ENCODE results near the gene SULT4A1. TPM values are rescaled to one million over a fixed set of nuclear protein-coding genes. Genes with fewer than 3 reads are reported as not detected.

Gene SULT4A1
- polyA plus RNA-seq, 1 experiment = 0.14 TPM

DNA sequence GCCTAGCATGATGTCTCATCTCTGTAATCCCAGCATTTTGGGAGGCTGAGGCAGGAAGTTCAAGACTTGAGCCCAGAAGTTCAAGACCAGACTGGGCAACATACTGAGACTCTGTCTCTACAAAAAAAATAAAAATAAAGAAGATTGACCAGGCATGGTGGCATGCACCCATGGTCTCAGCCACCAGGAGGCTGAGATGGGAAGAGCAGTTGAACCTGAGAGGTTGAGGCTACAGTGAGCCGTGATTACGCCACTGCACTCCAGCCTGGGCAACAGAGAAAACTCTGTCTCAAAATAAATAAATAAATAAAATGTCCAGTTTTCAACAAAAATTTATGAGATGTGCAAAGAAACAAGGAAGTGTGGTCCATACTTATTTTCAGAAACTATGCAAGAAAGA, 78.5 kb downstream of the SULT4A1 start:
- no peak overlapping the region for H3K27ac ChIP-seq (ENCODE audit: low read depth, low read length)
- DNase-seq (ENCODE audit: low read depth, low spot score) = no peak
- CTCF ChIA-PET = interaction anchor here (0.8 kb wide), 1 partner anchor 13 kb away, joined by 3 read pairs; no protein-coding TSS in a partner anchor
- H3K9me3 ChIP-seq (ENCODE audit: control insufficient read depth, insufficient read depth, low read length) = no peaks in the 10 kb centered on the region
- no peak overlapping the region for H3K4me3 ChIP-seq (ENCODE audit: low read depth, low read length)
- no peaks in the 10 kb centered on the region for H3K27me3 ChIP-seq (ENCODE audit: control insufficient read depth, insufficient read depth, low read length)
- POLR2A ChIA-PET = no interaction called here
- TF ChIP-seq, protein P1, sequence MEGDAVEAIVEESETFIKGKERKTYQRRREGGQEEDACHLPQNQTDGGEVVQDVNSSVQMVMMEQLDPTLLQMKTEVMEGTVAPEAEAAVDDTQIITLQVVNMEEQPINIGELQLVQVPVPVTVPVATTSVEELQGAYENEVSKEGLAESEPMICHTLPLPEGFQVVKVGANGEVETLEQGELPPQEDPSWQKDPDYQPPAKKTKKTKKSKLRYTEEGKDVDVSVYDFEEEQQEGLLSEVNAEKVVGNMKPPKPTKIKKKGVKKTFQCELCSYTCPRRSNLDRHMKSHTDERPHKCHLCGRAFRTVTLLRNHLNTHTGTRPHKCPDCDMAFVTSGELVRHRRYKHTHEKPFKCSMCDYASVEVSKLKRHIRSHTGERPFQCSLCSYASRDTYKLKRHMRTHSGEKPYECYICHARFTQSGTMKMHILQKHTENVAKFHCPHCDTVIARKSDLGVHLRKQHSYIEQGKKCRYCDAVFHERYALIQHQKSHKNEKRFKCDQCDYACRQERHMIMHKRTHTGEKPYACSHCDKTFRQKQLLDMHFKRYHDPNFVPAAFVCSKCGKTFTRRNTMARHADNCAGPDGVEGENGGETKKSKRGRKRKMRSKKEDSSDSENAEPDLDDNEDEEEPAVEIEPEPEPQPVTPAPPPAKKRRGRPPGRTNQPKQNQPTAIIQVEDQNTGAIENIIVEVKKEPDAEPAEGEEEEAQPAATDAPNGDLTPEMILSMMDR (IDR thresholded peaks at IDR 0.05; ENCODE audit: low read depth, low read length) = peak; percentile 10; the same call in 1 of the 2 replicates

GRCh38 chr22:43782448-43782847, 79.9 kb downstream of the SULT4A1 start:
- Histone ChIP-seq H3K27ac (ENCODE audit: low read depth, low read length) (no peak overlapping the region), H3K9me3 (ENCODE audit: control insufficient read depth, insufficient read depth, low read length) (no peaks in the 10 kb centered on the region), H3K4me3 (ENCODE audit: low read depth, low read length) (no peak overlapping the region), H3K27me3 (ENCODE audit: control insufficient read depth, insufficient read depth, low read length) (no peaks in the 10 kb centered on the region)
- ChIA-PET POLR2A (interaction anchor here (0.7 kb wide), 1 partner anchor 542 kb away, joined by 3 read pairs; no protein-coding TSS in a partner anchor), CTCF (no interaction called here)
- TF ChIP-seq, protein P1 (IDR thresholded peaks at IDR 0.05; ENCODE audit: low read depth, low read length) = no peak
- DNase-seq (ENCODE audit: low read depth, low spot score) = no peak

DNA sequence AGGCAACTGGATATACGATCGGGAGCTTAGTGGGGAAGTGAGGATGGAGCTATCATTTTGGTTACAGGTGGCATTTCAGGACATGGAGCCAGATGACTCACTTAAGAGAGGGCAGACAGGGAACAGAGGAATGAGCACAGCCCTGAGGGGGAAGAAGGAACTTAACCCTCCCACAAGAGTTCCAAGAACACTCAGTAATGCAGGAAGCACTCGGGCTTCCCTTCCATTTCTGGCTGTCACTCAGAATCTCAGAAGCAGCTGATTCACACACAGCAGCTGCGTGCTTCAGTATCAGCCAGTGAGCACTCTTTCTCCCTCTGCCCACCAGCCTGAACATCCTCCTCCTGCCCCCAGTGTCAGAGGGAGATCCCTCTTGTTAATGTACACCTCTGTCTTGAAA, 85.0 kb downstream of the SULT4A1 start:
- Histone ChIP-seq H3K9me3 (ENCODE audit: control insufficient read depth, insufficient read depth, low read length) (no peaks in the 10 kb centered on the region), H3K27ac (ENCODE audit: low read depth, low read length) (no peak overlapping the region), H3K27me3 (ENCODE audit: control insufficient read depth, insufficient read depth, low read length) (peaks cover 2% of the 10 kb centered on the region), H3K4me3 (ENCODE audit: low read depth, low read length) (no peak overlapping the region)
- DNase-seq (ENCODE audit: low read depth, low spot score) = peak; percentile 30
- ChIA-PET CTCF (no interaction called here), POLR2A (no interaction called here)
- TF ChIP-seq, protein P1 (IDR thresholded peaks at IDR 0.05; ENCODE audit: low read depth, low read length) = no peak

DNA sequence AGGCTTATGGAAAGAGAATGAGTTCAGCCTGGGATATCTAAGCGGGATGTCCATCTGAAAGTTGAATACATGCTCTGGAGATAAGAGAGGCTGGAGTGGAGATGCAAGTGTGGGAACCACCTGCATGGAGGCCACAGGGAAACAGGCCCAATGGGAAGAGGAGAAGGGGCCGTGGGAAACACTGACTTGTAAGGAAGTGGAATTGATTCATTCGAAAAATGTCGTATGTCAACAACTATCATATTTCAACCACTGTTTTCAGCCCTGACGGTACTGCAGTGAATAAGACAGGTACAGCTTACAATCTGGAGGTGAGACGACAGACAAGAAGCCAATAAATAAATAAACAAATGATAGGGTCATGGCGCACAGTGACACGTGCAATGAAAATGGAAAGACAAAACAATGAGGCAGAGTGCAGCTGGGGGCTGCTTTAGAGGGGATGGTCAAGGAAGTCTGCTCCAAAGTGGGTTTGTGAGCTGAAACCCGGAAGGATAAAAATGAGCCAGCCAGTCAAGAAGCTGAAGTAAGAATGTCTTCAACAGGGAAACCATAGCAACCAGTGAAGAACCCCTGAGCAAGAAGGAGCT, 86.1 kb downstream of the SULT4A1 start:
- Histone ChIP-seq H3K27ac (ENCODE audit: low read depth, low read length) (no peak overlapping the region), H3K9me3 (ENCODE audit: control insufficient read depth, insufficient read depth, low read length) (no peaks in the 10 kb centered on the region), H3K27me3 (ENCODE audit: control insufficient read depth, insufficient read depth, low read length) (peaks cover 2% of the 10 kb centered on the region), H3K4me3 (ENCODE audit: low read depth, low read length) (no peak overlapping the region)
- CTCF ChIA-PET = interaction anchor here (0.9 to 1.1 kb wide), 2 partner anchors 20 to 109 kb away, joined by 3 read pairs; no protein-coding TSS in a partner anchor
- TF ChIP-seq, protein P1 (IDR thresholded peaks at IDR 0.05; ENCODE audit: low read depth, low read length) = no peak
- no peak for DNase-seq (ENCODE audit: low read depth, low spot score)
- POLR2A ChIA-PET = no interaction called here

Small RNA genes lying within 50 kb of the gene (small RNA-seq; reads per million reads assigned to genes)
- not detected for gene HMGN2P9 (ENCODE audit: insufficient read length, low read depth)

Other genes starting within 250 kb of the SULT4A1 start
- gene EFCAB6, start 50.2 kb downstream of the SULT4A1 start, polyA plus RNA-seq (2011; rRNA removed) = 0.92 and 1.4 TPM in 2 replicates
- 0.11 and 0.12 TPM in 2 replicates for gene PNPLA5, start 29.5 kb upstream of the SULT4A1 start, polyA plus RNA-seq (2011; rRNA removed)
- gene PNPLA3, start 61.3 kb upstream of the SULT4A1 start, polyA plus RNA-seq (2011; rRNA removed) = 3.9 and 4.0 TPM in 2 replicates
- gene SAMM50, start 92.9 kb upstream of the SULT4A1 start, polyA plus RNA-seq (2011; rRNA removed) = 51.8 and 61.7 TPM in 2 replicates
- gene PARVB, start 161.8 kb upstream of the SULT4A1 start, polyA plus RNA-seq (2011; rRNA removed) = 49.5 and 56.1 TPM in 2 replicates